Mononuclear cell (primary cell): ENCODE measurements around the gene EFHC2. TPM values are rescaled to one million over a fixed set of nuclear protein-coding genes. Genes with fewer than 3 reads are reported as not detected.

ENCODE experiments used
- H3K27me3 ChIP-seq: 2 replicates; pipeline ENCODE4 v1.6.0; 2011; ENCODE audit warnings: low read length, control low read depth; ENCODE audit not compliant: insufficient read depth
- H3K4me1 ChIP-seq: 2 replicates; pipeline ENCODE4 v1.5.1; 2011; ENCODE audit warnings: mild to moderate bottlenecking, low read length, control low read depth; ENCODE audit not compliant: insufficient read depth
- H3K4me3 ChIP-seq: 2 replicates; pipeline ENCODE4 v1.5.1; 2011; ENCODE audit warnings: mild to moderate bottlenecking, low read length, moderate library complexity
- H3K9me3 ChIP-seq: 2 replicates; pipeline ENCODE4 v1.5.1; 2011; ENCODE audit warnings: low read depth, mild to moderate bottlenecking, control low read depth, low read length
- total RNA-seq: library from RNA; depleted of rRNA; stranded (reverse); fragments of >200 nt; gene quantifications from one replicate; pipeline ENCODE4 v1.2.3, GENCODE V29; 2012

The EFHC2 gene
- 6.1 TPM for total RNA-seq

GRCh38 chrX:44343412-44344141, at the start of gene EFHC2:
Gene EFHC2, minus strand, starts transcription at chrX:44343672. Its CDS starts 84 bp downstream, at chrX:44343588.
- H3K4me1 ChIP-seq: peaks cover 16% of the 10 kb centered on the region

GRCh38 chrX:44392767-44393166, 49.3 kb upstream of the EFHC2 start:
- no peaks in the 10 kb centered on the region for H3K4me1 ChIP-seq
- no peaks in the 10 kb centered on the region for H3K27me3 ChIP-seq
- no peaks in the 10 kb centered on the region for H3K9me3 ChIP-seq
- H3K4me3 ChIP-seq: no peak overlapping the region

More at GRCh38 chrX:44343412-44344141, at the start of gene EFHC2:
- Histone ChIP-seq H3K4me3 (peak within 1 kb of the TSS; percentile 36), H3K27me3 (no peaks in the 10 kb centered on the region), H3K9me3 (no peaks in the 10 kb centered on the region)

- no peaks in the 10 kb centered on the region for H3K4me1 ChIP-seq
- H3K4me3 ChIP-seq: no peak overlapping the region
- no peaks in the 10 kb centered on the region for H3K27me3 ChIP-seq
- no peaks in the 10 kb centered on the region for H3K9me3 ChIP-seq
Observed at GRCh38 chrX:44384688-44385338, 41.3 kb upstream of the EFHC2 start.

GRCh38 chrX:44382871-44383270, 39.4 kb upstream of the EFHC2 start:
- Histone ChIP-seq H3K4me1 (no peaks in the 10 kb centered on the region), H3K4me3 (no peak overlapping the region), H3K27me3 (no peaks in the 10 kb centered on the region), H3K9me3 (no peaks in the 10 kb centered on the region)

- H3K9me3 ChIP-seq: no peaks in the 10 kb centered on the region
- H3K4me1 ChIP-seq: no peaks in the 10 kb centered on the region
- H3K27me3 ChIP-seq: no peaks in the 10 kb centered on the region
- no peak overlapping the region for H3K4me3 ChIP-seq
Observed at GRCh38 chrX:44352758-44353157, 9.3 kb upstream of the EFHC2 start.

GRCh38 chrX:44349561-44349960, 6.1 kb upstream of the EFHC2 start:
- H3K9me3 ChIP-seq: no peaks in the 10 kb centered on the region
- no peak overlapping the region for H3K4me3 ChIP-seq
- H3K4me1 ChIP-seq: peaks cover 7% of the 10 kb centered on the region
- H3K27me3 ChIP-seq: no peaks in the 10 kb centered on the region

GRCh38 chrX:44344687-44345086, 1.2 kb upstream of the EFHC2 start:
- Histone ChIP-seq H3K4me1 (peaks cover 16% of the 10 kb centered on the region), H3K27me3 (no peaks in the 10 kb centered on the region), H3K9me3 (no peaks in the 10 kb centered on the region), H3K4me3 (peak overlapping the region; percentile 36)

GRCh38 chrX:44344194-44344593, 722 bp upstream of the EFHC2 start:
- peak overlapping the region; percentile 36 for H3K4me3 ChIP-seq
- no peaks in the 10 kb centered on the region for H3K9me3 ChIP-seq
- H3K4me1 ChIP-seq: peaks cover 16% of the 10 kb centered on the region
- H3K27me3 ChIP-seq: no peaks in the 10 kb centered on the region

- H3K9me3 ChIP-seq: no peaks in the 10 kb centered on the region
- H3K4me1 ChIP-seq: peaks cover 16% of the 10 kb centered on the region
- peak overlapping the region; percentile 36 for H3K4me3 ChIP-seq
- no peaks in the 10 kb centered on the region for H3K27me3 ChIP-seq
Observed at GRCh38 chrX:44342866-44343265, 606 bp downstream of the EFHC2 start.

- H3K4me3 ChIP-seq: no peak overlapping the region
- H3K4me1 ChIP-seq: peaks cover 6% of the 10 kb centered on the region
- no peaks in the 10 kb centered on the region for H3K27me3 ChIP-seq
- H3K9me3 ChIP-seq: no peaks in the 10 kb centered on the region
Observed at GRCh38 chrX:44338361-44338760, 5.1 kb downstream of the EFHC2 start.

GRCh38 chrX:44332437-44332836, 11.0 kb downstream of the EFHC2 start:
- H3K4me3 ChIP-seq: no peak overlapping the region
- H3K4me1 ChIP-seq: peaks cover 11% of the 10 kb centered on the region
- H3K9me3 ChIP-seq: no peaks in the 10 kb centered on the region

GRCh38 chrX:44330227-44330626, 13.2 kb downstream of the EFHC2 start:
- Histone ChIP-seq H3K27me3 (no peaks in the 10 kb centered on the region), H3K4me1 (peaks cover 11% of the 10 kb centered on the region), H3K4me3 (no peak overlapping the region), H3K9me3 (no peaks in the 10 kb centered on the region)

More at GRCh38 chrX:44332437-44332836, 11.0 kb downstream of the EFHC2 start:
- no peaks in the 10 kb centered on the region for H3K27me3 ChIP-seq

- H3K4me3 ChIP-seq: no peak overlapping the region
- peaks cover under 1% of the 10 kb centered on the region for H3K4me1 ChIP-seq
- no peaks in the 10 kb centered on the region for H3K27me3 ChIP-seq
- H3K9me3 ChIP-seq: no peaks in the 10 kb centered on the region
Observed at GRCh38 chrX:44319550-44319949, 23.9 kb downstream of the EFHC2 start.

GRCh38 chrX:44317181-44317580, 26.3 kb downstream of the EFHC2 start:
- no peaks in the 10 kb centered on the region for H3K9me3 ChIP-seq
- H3K4me3 ChIP-seq: no peak overlapping the region
- H3K4me1 ChIP-seq: peaks cover 7% of the 10 kb centered on the region
- no peaks in the 10 kb centered on the region for H3K27me3 ChIP-seq

- Histone ChIP-seq H3K27me3 (no peaks in the 10 kb centered on the region), H3K9me3 (no peaks in the 10 kb centered on the region), H3K4me1 (peaks cover 7% of the 10 kb centered on the region)
Observed at GRCh38 chrX:44314808-44315207, 28.7 kb downstream of the EFHC2 start.

More at GRCh38 chrX:44314808-44315207, 28.7 kb downstream of the EFHC2 start:
- H3K4me3 ChIP-seq: no peak overlapping the region
